ENCODE results near the gene BMP8B. TPM values are rescaled to one million over a fixed set of nuclear protein-coding genes. Genes with fewer than 3 reads are reported as not detected.
"Not testable (repeated sequence)": the region's sequence is repeated elsewhere in the genome, so short reads cannot be mapped to it uniquely, and the experiment has no call there.

The BMP8B gene, protein sequence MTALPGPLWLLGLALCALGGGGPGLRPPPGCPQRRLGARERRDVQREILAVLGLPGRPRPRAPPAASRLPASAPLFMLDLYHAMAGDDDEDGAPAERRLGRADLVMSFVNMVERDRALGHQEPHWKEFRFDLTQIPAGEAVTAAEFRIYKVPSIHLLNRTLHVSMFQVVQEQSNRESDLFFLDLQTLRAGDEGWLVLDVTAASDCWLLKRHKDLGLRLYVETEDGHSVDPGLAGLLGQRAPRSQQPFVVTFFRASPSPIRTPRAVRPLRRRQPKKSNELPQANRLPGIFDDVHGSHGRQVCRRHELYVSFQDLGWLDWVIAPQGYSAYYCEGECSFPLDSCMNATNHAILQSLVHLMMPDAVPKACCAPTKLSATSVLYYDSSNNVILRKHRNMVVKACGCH
- 0.31 and 0.42 TPM in 2 replicates for total RNA-seq

DNA sequence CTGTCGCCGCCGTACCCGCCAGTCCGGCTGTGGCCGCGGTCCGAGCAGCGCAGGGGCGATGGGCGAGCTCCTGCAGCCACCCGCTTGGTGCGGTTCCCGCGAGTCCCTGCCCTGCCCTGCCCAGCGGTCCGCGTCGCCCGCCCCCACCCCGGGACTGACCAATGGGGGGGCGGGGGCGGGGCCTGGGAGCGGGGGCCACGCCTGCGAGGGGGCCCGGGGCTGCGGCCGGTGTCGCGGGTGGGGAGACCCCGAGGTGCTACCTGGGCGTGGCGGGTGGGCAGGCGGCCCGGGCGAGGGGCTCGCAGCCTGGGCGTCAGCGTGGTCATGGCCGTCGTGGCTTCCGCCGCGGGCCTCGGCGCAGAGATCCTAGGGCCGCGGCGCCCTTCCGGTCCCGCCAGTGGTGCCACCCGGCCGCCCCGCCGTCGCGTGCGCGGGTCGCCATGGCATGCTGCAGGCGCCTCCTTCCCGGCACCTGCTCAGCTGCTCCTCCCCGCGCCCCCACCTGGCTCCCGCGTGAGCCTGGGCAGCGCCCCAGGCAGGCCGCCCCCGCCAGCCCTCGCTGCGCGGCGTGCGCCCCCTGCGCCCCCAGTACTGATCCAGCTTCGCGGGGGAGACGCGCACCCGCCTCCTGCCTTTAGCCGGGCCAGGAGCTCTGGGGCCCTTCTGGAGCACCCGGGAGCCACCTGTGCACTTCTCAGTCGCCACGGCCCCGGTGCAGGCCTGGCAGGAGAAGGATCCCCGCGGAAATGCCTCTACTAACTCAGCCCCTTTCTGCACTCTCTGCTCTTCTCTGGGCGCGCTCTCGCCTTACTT lies at the start of gene BMP8B:
Gene BMP8B (minus strand): TSS at position 108 of the 813 bp plus-strand sequence. CDS start 380 bp downstream, outside the sequence.
- H3K9me3 Mint-ChIP-seq: no peaks in the 10 kb centered on the region
- H3K4me1 Mint-ChIP-seq (ENCODE audit: low read depth): peaks cover 13% of the 10 kb centered on the region
- H3K4me3 Mint-ChIP-seq: peak within 1 kb of the TSS; percentile 82
- H3K27me3 Mint-ChIP-seq (ENCODE audit: insufficient read depth): peaks cover 43% of the 10 kb centered on the region
- H3K27ac Mint-ChIP-seq: peak within 1 kb of the TSS; percentile 34
- intact Hi-C loops (cut with micrococcal nuclease): loop anchor here (1.0 to 10.0 kb wide), 2 partner anchors 10 to 294 kb away; partner anchors contain the start of gene BMP8A
- peak; percentile 19 for DNase-seq (ENCODE audit: low spot score)
- H3K36me3 Mint-ChIP-seq (ENCODE audit: low read depth): no peaks in the 10 kb centered on the region

DNA sequence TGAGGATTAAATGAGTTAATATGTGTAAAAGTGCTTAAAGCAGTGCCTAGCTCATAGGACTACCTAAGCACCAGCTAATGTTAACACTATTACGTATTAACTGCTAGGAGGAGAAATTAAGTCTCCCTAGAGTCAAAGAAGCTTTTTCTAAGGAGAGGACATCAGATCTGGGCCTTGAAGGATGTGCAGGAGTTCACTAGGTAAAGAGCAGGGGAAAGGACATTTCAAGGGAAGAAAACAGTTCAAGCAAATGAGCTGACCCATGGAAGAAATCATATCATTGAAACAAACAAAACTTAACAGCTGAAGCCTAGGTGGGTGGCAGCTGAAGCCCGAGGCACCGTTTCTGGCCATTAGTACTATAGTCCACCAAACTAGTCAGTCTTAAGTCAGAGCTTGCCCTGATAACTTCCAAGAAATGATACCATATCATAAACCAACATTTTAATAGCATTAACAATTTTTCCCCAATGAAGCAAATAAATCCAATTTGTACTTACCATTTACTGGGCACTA lies 48.0 kb upstream of the BMP8B start:
- no peaks in the 10 kb centered on the region for H3K9me3 Mint-ChIP-seq
- H3K4me3 Mint-ChIP-seq: no peak overlapping the region
- H3K27me3 Mint-ChIP-seq (ENCODE audit: insufficient read depth): no peaks in the 10 kb centered on the region
- H3K4me1 Mint-ChIP-seq (ENCODE audit: low read depth): peaks cover 4% of the 10 kb centered on the region
- no peak overlapping the region for H3K27ac Mint-ChIP-seq
- intact Hi-C loops (cut with micrococcal nuclease): no loop called here
- H3K36me3 Mint-ChIP-seq (ENCODE audit: low read depth): peaks cover 22% of the 10 kb centered on the region
- DNase-seq (ENCODE audit: low spot score): no peak

DNA sequence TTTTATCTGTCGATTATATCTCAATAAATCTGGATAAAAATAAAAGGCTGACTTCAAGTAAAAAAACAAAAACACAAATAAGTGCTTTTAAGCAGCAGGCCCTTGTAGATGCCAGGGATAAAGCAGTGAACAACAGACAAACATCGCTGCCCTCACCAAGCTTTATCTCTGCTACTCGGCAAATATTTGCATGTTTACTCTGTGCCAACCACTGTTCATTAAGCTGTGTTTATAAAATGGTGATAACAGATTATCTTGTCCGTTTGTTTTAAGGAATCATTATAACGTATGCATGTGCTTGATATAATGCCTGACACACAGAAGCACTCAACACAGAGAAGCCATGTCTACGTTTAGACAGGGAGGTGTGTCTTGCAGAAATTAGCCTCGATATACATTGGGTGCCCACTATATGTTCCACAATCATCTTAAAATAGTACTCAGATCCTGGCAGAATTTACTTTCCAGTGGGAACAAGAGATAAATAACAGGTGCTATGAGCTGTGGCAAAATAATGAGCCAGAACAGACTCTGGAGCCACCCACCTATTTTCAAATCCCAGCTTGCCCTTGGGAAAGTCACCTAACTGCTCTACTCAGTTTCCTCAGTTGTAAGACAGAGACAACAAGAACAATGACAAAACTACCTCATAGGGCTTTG lies 47.4 kb upstream of the BMP8B start:
- Mint-ChIP-seq H3K27me3 (ENCODE audit: insufficient read depth) (peaks cover 2% of the 10 kb centered on the region), H3K4me3 (no peak overlapping the region), H3K4me1 (ENCODE audit: low read depth) (no peaks in the 10 kb centered on the region), H3K27ac (no peak overlapping the region), H3K36me3 (ENCODE audit: low read depth) (peaks cover 17% of the 10 kb centered on the region), H3K9me3 (no peaks in the 10 kb centered on the region)
- no peak for DNase-seq (ENCODE audit: low spot score)
- intact Hi-C loops (cut with micrococcal nuclease): no loop called here

DNA sequence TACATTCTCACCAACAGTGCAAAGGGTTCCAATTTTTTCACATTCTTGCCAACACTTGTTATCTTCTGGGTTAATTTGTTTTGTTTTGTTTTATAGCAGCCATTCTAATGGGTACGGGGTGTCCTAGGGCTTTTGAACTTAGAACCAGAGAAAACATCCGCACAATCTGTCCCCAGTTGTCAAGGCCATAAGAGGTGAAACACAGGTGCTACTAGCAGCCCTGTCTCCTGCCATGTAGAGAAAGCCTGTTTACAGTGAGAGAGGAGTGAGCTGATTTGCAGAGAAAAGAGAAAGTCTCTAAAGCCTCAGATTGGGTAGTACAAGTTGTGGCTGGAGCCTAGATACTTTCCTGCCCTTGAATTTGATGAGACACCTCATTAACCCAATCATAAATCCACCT lies 46.4 kb upstream of the BMP8B start:
- intact Hi-C loops (cut with micrococcal nuclease): no loop called here
- no peak overlapping the region for H3K27ac Mint-ChIP-seq
- no peaks in the 10 kb centered on the region for H3K4me1 Mint-ChIP-seq (ENCODE audit: low read depth)
- no peak for DNase-seq (ENCODE audit: low spot score)
- peaks cover 13% of the 10 kb centered on the region for H3K36me3 Mint-ChIP-seq (ENCODE audit: low read depth)
- H3K9me3 Mint-ChIP-seq: no peaks in the 10 kb centered on the region
- H3K27me3 Mint-ChIP-seq (ENCODE audit: insufficient read depth): peaks cover 7% of the 10 kb centered on the region
- H3K4me3 Mint-ChIP-seq: no peak overlapping the region

DNA sequence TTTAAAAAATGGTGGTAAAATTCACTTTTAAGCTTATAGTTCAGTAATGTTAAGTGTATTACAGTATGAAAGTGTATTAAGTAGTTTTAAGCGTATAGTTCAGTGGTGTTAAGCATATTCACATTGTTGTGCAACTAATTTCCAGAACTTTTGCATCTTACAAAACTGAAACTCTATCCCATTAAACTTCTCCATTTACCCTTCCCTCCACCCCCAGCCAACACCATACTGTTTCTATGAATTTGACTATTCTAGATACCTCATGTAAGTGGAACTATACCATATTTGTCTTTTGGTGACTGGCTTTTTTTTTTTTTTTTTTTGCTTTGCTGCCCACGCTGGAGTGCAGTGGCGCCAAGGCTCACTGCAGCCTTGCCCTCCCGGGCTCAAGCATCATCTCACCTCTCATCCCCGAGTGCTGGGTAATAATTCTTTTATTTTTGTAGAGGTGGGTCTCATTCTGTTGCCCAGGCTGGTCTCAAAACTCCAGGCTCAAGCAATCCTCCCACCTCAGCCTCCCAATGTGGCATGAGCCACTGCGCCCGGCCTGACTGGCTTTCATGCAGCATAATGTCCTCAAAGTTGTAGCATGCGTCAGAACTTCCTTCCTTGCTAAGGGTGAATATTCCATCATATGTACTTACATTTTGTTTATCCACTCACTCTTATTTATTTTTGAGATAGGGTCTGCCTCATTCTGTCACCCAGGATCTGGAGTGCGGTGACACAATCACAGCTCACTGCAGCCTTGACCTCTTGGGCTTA lies 45.1 kb upstream of the BMP8B start:
- Mint-ChIP-seq H3K4me3 (no peak overlapping the region), H3K4me1 (ENCODE audit: low read depth) (no peaks in the 10 kb centered on the region), H3K27me3 (ENCODE audit: insufficient read depth) (peaks cover 16% of the 10 kb centered on the region), H3K9me3 (no peaks in the 10 kb centered on the region), H3K36me3 (ENCODE audit: low read depth) (peaks cover 3% of the 10 kb centered on the region), H3K27ac (no peak overlapping the region)
- intact Hi-C loops (cut with micrococcal nuclease): no loop called here
- DNase-seq (ENCODE audit: low spot score): no peak

DNA sequence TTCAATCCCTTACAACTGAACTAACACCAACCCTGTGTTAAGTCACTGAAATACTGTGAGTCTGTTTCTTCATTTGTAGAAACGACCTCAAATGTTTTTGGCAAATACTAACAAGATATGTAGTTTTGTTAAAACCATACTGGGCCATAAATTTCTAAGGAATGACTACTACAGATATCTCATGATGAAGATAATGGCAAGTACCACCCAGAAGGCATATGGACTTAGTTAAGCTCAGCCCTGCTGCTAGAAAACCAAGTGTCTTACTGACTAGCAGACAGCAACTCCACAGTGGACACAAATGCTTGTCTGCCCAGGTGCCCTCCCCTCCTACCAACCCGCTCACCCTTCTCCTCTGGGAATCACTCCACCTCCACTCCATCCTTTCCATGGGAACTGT lies 44.5 kb upstream of the BMP8B start:
- DNase-seq (ENCODE audit: low spot score): no peak
- intact Hi-C loops (cut with micrococcal nuclease): no loop called here
- no peak overlapping the region for H3K27ac Mint-ChIP-seq
- peaks cover 3% of the 10 kb centered on the region for H3K36me3 Mint-ChIP-seq (ENCODE audit: low read depth)
- peaks cover 16% of the 10 kb centered on the region for H3K27me3 Mint-ChIP-seq (ENCODE audit: insufficient read depth)
- H3K9me3 Mint-ChIP-seq: no peaks in the 10 kb centered on the region
- H3K4me1 Mint-ChIP-seq (ENCODE audit: low read depth): no peaks in the 10 kb centered on the region
- no peak overlapping the region for H3K4me3 Mint-ChIP-seq

DNA sequence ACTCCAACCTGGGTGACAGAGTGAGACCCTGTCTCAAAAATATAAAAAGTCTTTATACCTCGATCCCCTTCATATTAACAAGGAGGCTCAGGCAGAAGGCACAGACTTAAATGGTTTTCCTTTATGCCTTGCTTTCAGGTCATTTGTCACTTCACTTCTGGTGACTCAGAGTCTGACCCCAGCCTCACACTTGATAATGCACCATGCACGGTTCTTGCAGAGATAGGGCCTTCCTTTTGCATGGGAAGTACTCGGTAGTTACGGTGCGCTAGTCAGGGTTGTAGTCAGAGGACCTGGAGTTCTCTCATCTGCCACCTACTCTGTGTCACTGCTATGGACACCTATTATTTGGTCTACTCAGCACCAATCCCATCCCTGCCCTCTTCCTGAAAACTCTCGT lies 43.6 kb upstream of the BMP8B start:
- intact Hi-C loops (cut with micrococcal nuclease): no loop called here
- H3K4me1 Mint-ChIP-seq (ENCODE audit: low read depth): no peaks in the 10 kb centered on the region
- H3K27me3 Mint-ChIP-seq (ENCODE audit: insufficient read depth): peaks cover 16% of the 10 kb centered on the region
- DNase-seq (ENCODE audit: low spot score): no peak
- no peak overlapping the region for H3K27ac Mint-ChIP-seq
- peaks cover 3% of the 10 kb centered on the region for H3K36me3 Mint-ChIP-seq (ENCODE audit: low read depth)
- no peaks in the 10 kb centered on the region for H3K9me3 Mint-ChIP-seq
- no peak overlapping the region for H3K4me3 Mint-ChIP-seq

DNA sequence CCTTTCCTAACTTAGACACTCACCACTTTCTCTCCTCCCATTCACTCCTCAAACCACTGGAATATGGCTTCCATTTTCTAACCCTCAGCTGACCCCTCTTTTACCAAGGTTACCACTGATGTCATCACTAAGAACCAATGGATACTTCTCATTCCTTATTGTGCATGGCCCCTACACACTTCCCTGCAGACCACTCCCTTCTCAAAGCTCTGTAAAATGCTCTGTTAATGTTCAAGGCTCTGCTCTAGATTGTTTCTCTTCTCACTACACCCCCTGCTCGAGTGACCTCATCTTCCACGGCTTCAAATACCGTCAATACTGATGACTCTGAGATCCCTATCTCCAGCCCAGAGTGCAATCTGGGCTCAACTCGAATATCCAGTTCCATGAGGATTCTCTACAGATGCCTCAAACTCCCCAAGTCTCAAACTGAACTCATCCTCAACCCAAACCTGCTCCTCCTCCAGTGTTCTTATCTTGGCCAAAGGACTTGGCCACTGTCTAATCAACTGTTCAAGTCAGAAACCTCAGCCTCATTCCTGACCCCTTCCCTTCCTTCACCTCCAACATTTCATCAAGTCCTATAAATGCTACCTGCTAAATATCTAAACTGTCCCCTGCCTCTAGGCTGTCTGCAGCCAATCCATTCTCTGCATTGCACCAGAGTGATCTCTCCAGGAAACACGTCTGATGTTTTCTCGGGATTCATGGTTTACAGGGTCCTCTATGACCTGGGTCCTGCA lies 41.3 kb upstream of the BMP8B start:
- intact Hi-C loops (cut with micrococcal nuclease): no loop called here
- no peak overlapping the region for H3K4me3 Mint-ChIP-seq
- peaks cover 16% of the 10 kb centered on the region for H3K27me3 Mint-ChIP-seq (ENCODE audit: insufficient read depth)
- no peak for DNase-seq (ENCODE audit: low spot score)
- H3K9me3 Mint-ChIP-seq: no peaks in the 10 kb centered on the region
- no peaks in the 10 kb centered on the region for H3K36me3 Mint-ChIP-seq (ENCODE audit: low read depth)
- H3K27ac Mint-ChIP-seq: no peak overlapping the region
- no peaks in the 10 kb centered on the region for H3K4me1 Mint-ChIP-seq (ENCODE audit: low read depth)

DNA sequence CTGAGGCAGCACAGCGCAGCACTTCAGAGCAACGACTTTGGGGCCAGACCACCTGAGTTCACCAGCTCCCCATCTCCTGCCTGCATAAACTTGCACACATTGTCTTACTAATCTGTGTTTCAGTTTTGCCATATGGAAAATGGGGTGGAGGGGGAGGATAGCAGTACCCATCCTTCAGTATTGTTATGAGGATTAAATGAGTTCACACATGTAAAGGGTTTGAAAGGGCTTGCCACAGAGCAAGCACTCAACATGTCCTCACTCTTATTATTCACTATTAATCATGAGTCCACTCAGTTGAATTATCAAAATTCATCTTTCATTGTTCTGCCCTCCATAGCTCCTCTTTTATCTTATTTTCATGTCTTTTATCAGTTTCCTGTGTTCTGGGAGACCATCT lies 40.1 kb upstream of the BMP8B start:
- Mint-ChIP-seq H3K9me3 (no peaks in the 10 kb centered on the region), H3K27ac (no peak overlapping the region), H3K27me3 (ENCODE audit: insufficient read depth) (peaks cover 16% of the 10 kb centered on the region), H3K4me3 (no peak overlapping the region), H3K36me3 (ENCODE audit: low read depth) (no peaks in the 10 kb centered on the region), H3K4me1 (ENCODE audit: low read depth) (no peaks in the 10 kb centered on the region)
- intact Hi-C loops (cut with micrococcal nuclease): no loop called here
- DNase-seq (ENCODE audit: low spot score): no peak

DNA sequence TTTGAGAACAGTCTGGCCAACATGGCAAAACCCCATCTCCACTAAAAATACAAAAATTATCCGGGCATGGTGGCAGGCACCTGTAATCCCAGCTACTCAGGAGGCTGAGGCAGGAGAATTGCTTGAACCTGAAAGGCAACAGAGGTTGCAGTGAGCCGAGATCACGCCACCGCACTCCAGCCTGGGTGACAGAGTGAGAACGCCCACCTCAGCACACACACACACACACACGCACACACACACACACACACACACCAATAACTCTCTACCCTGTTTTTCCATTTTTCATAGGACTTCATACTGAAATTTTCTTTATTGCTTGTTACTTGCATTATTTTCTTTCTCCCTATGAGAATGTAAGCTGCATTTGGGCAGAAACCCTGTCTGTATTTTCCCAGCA lies 39.6 kb upstream of the BMP8B start:
- H3K9me3 Mint-ChIP-seq; H3K36me3 Mint-ChIP-seq (ENCODE audit: low read depth); intact Hi-C loops (cut with micrococcal nuclease); DNase-seq (ENCODE audit: low spot score); H3K4me1 Mint-ChIP-seq (ENCODE audit: low read depth); H3K4me3 Mint-ChIP-seq; H3K27ac Mint-ChIP-seq: not testable (repeated sequence)
- H3K27me3 Mint-ChIP-seq (ENCODE audit: insufficient read depth): peaks cover 19% of the 10 kb centered on the region

DNA sequence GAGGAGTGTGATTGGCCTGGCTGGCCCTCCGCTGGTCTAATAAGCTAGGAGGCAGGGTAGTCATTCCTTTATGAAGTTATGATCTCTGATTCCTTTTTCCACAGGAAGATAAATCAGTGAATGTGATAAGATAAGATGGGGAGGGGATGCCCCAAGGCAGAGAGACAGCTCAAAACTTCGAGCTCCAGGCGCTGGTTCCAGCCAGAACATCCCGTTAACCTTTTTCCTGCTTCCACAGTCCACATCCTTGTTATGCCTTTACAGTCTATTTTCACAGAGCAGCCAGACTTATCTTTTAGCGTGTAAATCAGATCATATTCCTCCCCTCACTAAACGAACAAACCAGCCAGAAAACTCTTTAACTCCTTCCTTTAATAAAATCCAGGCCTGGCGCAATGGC lies 38.5 kb upstream of the BMP8B start:
- H3K4me1 Mint-ChIP-seq (ENCODE audit: low read depth): no peaks in the 10 kb centered on the region
- intact Hi-C loops (cut with micrococcal nuclease): no loop called here
- DNase-seq (ENCODE audit: low spot score): no peak

DNA sequence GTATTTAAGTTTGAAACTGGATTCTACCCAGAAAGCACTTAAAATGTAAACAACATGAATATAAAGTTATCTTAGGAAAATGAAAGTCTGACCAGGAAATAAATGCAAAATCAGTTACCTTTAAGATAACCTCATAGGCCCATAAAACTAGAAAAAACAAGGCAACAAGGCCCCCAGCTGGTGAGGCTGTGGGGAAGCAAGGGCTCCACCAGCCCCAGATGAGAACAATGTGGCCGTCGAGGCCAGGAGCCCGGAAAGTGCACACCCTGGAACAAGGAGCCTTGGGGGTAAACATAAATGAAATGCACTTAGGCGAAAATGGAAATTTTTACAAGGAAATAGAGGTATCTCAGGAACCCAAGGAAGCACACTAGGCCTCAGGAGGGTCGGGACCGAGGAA lies 37.9 kb upstream of the BMP8B start:
- no peak overlapping the region for H3K27ac Mint-ChIP-seq
- peaks cover 23% of the 10 kb centered on the region for H3K27me3 Mint-ChIP-seq (ENCODE audit: insufficient read depth)
- no peak for DNase-seq (ENCODE audit: low spot score)
- no peaks in the 10 kb centered on the region for H3K36me3 Mint-ChIP-seq (ENCODE audit: low read depth)
- no peaks in the 10 kb centered on the region for H3K9me3 Mint-ChIP-seq
- no peaks in the 10 kb centered on the region for H3K4me1 Mint-ChIP-seq (ENCODE audit: low read depth)
- no peak overlapping the region for H3K4me3 Mint-ChIP-seq
- intact Hi-C loops (cut with micrococcal nuclease): no loop called here

More for the DNA sequence above, 38.5 kb upstream of the BMP8B start:
- no peaks in the 10 kb centered on the region for H3K36me3 Mint-ChIP-seq (ENCODE audit: low read depth)
- H3K27ac Mint-ChIP-seq: no peak overlapping the region
- no peak overlapping the region for H3K4me3 Mint-ChIP-seq
- H3K27me3 Mint-ChIP-seq (ENCODE audit: insufficient read depth): peaks cover 20% of the 10 kb centered on the region
- H3K9me3 Mint-ChIP-seq: no peaks in the 10 kb centered on the region
